HUES6 (cell line): ENCODE results near the gene TMEM132D.

ENCODE experiments used
- H3K27ac ChIP-seq: 2 replicates; pipeline ENCODE4 v1.7.0; 2013; ENCODE audit warnings: low read depth, mild to moderate bottlenecking, low read length, inconsistent platforms
- H3K27me3 ChIP-seq: 2 replicates; pipeline ENCODE4 v1.6.1; 2013; ENCODE audit warnings: low read length; ENCODE audit not compliant: control insufficient read depth, insufficient read depth
- H3K36me3 ChIP-seq: 2 replicates; pipeline ENCODE4 v1.6.1; 2013; ENCODE audit warnings: low read length; ENCODE audit not compliant: control insufficient read depth, insufficient read depth
- H3K4me1 ChIP-seq: 2 replicates; pipeline ENCODE4 v1.6.1; 2013; ENCODE audit warnings: low read length; ENCODE audit not compliant: control insufficient read depth, insufficient read depth
- H3K4me3 ChIP-seq: 2 replicates; pipeline ENCODE4 v1.5.1; 2013; ENCODE audit warnings: low read depth, low read length
- H3K9ac ChIP-seq: one replicate; pipeline ENCODE4 v1.6.1; 2013; ENCODE audit warnings: mild to moderate bottlenecking, low read length
- H3K9me3 ChIP-seq: 2 replicates; pipeline ENCODE4 v1.6.1; 2013; ENCODE audit warnings: low read depth, low read length; ENCODE audit not compliant: control insufficient read depth, insufficient read depth

The TMEM132D gene

DNA sequence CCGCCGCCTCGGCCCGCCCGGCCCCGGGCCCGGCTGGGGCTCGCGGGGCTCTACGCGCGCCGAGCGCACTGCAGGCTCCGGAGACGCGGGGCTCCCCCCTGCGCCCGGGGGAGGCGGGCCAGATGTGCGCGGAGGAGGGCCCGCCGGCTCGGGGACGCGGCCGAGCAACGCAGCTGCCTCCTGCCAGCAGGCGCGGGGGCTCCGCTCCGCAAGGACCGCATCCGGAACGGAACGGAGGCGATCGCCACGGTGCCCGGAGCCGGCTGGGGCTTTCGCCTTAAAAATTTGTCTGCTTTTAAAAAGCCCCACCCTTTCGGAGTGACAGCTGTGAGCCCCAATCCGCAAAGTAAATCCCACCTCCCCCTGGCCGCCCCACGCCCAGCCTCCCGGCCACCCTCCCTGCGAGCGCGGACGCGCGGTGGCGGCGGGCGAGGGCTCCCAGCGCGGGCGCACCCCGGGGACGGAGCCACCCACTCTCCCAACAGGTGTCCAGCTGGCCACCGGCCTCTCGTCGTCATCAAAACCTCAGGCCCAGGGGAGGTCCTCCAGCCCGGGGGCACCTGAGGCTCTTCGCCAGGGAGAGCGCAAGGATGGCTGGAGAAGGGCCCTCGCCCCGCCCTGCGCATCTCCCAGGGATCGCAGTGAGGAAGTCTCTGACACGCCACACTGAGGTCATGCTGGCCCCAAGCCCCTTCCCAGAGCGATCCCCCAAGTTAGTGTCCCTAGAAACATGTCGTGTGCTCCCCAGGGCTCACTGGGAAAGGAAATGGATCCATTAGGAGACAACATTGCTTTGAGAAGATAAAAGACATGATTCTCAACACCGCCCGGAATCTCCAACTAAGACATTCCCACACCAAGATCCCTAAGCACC is at the start of gene TMEM132D:
Gene TMEM132D, minus strand, starts transcription at position 70 of the 874 bp plus-strand sequence.
- Histone ChIP-seq H3K27ac (no peak within 1 kb of the TSS), H3K4me3 (peak within 1 kb of the TSS; percentile 69), H3K9me3 (no peaks in the 10 kb centered on the region), H3K4me1 (peaks cover 10% of the 10 kb centered on the region), H3K27me3 (peaks cover 87% of the 10 kb centered on the region), H3K36me3 (0 out of 2 replicates have a peak, but pooled peaks cover under 1% of the 10 kb centered on the region), H3K9ac (peak within 1 kb of the TSS; percentile 51)

DNA sequence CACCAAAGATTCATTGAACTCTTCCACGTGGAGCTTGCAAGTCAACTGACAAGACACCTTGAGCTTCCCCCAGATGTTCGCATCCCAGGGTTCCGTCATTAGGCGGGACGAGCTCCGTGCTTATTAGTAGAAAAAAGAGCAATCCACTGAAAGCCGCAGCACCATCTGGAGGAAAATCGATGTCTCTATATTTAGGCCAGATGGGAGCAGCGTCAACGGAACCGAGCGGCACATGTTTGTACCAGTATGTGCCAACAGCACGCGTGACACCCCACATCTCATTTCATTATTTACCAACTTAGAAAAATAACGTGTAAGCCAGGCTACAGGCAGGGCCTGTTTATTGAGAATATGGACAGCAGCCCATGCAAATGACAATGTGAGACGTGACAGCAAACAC is 45.8 kb upstream of the TMEM132D start:
- H3K36me3 ChIP-seq: no peaks in the 10 kb centered on the region
- H3K4me3 ChIP-seq: no peak overlapping the region
- peaks cover 33% of the 10 kb centered on the region for H3K27me3 ChIP-seq
- no peaks in the 10 kb centered on the region for H3K4me1 ChIP-seq
- no peak overlapping the region for H3K9ac ChIP-seq
- H3K27ac ChIP-seq: no peak overlapping the region
- H3K9me3 ChIP-seq: no peaks in the 10 kb centered on the region; the same call in 1 of the 2 replicates

DNA sequence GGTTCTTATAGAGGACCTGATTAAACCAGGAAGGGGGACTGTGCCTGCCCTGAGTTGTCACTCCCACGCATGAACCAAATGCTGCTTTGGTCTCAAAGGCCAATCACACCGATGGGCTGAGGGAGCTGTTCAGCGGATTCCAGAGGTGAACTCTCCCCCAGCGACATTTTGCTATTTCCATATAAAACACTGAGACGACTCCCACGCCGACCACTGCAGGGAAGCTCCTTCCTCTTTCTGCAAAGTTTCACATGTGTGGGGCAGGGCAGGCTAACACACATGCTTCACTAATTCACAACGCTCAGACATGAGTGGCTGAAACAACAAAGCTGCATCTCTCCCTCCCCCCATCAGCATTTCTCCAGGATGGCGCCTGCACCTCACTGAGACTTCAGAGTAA is 37.8 kb upstream of the TMEM132D start:
- Histone ChIP-seq H3K9me3 (no peaks in the 10 kb centered on the region), H3K27ac (no peak overlapping the region), H3K9ac (no peak overlapping the region), H3K27me3 (peaks cover 40% of the 10 kb centered on the region), H3K36me3 (no peaks in the 10 kb centered on the region), H3K4me1 (peaks cover 10% of the 10 kb centered on the region), H3K4me3 (no peak overlapping the region)

DNA sequence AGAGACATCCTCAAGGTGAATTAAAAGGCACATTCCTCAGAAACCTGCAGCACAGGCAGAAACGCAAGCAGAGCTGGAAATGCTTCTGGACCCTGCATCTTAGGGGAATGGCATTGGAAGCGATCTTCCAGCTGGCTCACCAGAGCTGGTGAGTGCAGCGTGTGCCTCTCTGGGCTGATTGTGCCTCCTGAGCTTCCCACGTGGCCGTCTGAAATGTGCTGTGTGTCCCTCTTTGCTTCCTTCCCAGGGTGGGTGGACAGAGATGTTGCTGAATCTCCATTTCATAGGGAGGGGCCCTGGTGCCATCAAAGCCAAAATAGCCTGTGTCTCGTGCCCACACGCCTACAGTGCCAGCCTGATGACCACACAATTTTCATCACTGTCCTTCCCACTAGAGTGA is 34.3 kb upstream of the TMEM132D start:
- Histone ChIP-seq H3K36me3 (no peaks in the 10 kb centered on the region), H3K9me3 (peaks cover 17% of the 10 kb centered on the region), H3K4me1 (peaks cover 10% of the 10 kb centered on the region), H3K4me3 (no peak overlapping the region), H3K27me3 (peaks cover 32% of the 10 kb centered on the region), H3K27ac (no peak overlapping the region), H3K9ac (no peak overlapping the region)

DNA sequence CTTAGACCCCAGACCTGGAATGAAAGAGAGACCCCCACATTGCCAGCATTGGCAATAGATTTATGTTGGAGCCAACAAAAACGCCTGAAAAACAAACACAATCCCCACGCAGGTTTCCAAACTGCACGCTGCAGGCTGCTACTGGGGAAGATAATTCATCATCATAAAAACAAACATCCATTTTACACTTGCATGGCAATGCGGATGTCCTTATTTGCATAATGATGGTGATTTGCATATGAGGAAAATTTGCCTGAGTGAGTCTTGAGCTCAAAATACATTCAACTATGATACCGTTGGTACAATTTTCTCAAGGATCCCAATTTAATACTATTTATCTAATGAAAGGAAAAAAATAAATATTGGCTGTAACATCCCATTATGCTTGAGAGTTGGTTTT is 33.6 kb upstream of the TMEM132D start:
- peaks cover 28% of the 10 kb centered on the region for H3K27me3 ChIP-seq
- no peak overlapping the region for H3K27ac ChIP-seq
- H3K4me3 ChIP-seq: no peak overlapping the region
- H3K9me3 ChIP-seq: peaks cover 17% of the 10 kb centered on the region
- H3K36me3 ChIP-seq: no peaks in the 10 kb centered on the region
- H3K9ac ChIP-seq: no peak overlapping the region
- peaks cover 10% of the 10 kb centered on the region for H3K4me1 ChIP-seq

DNA sequence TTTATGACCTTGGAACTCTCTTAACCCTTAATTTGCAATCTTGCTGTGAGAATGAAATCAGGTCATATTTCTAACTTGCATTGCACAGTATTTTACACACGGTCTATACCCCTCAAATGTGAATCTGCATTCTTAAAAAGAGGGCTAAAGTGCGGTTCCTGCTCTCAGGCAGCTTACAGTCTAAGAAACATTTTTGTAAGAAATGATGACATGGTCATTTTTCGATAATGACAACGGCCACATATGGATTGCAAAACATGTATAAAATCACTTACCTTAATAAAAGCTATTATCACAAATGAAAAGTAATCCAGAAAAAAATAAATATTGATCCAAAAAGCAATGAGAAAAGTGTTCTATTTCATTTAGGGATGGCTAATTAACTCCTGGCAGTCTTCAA is 24.8 kb upstream of the TMEM132D start:
- no peaks in the 10 kb centered on the region for H3K4me1 ChIP-seq
- H3K27me3 ChIP-seq: peaks cover 17% of the 10 kb centered on the region
- H3K9me3 ChIP-seq: peaks cover 1% of the 10 kb centered on the region
- no peak overlapping the region for H3K9ac ChIP-seq
- H3K4me3 ChIP-seq: no peak overlapping the region
- H3K36me3 ChIP-seq: no peaks in the 10 kb centered on the region
- no peak overlapping the region for H3K27ac ChIP-seq

DNA sequence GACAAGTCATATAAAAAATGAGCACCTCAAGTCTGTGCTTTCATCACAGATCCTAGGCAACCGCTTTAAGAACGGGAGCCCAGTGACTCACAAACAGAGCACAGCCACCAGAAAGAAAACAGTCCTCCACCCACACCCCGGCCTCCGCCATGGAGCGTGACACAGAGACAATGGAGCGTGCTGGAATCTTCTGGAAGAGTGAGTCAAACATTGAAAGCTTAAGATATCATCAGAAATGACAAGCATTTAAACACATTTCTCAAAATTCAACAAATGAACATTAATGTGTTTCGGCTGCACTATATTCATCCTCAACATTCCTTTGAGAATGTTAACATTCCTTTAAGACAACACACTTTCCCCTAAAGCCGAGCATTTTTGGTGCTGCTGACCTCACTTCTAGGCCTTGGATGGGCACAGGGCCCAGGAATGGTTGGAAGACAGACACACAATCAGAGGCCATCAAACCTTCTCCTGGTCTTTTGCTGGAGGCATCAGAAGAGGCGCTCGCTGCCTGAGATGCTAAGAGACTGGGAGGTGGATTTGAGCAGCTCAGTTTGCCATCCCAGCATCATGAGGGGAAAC is 23.6 kb upstream of the TMEM132D start:
- H3K27ac ChIP-seq: no peak overlapping the region
- no peaks in the 10 kb centered on the region for H3K36me3 ChIP-seq
- peaks cover 19% of the 10 kb centered on the region for H3K27me3 ChIP-seq
- no peak overlapping the region for H3K4me3 ChIP-seq
- no peaks in the 10 kb centered on the region for H3K9me3 ChIP-seq
- H3K9ac ChIP-seq: no peak overlapping the region
- no peaks in the 10 kb centered on the region for H3K4me1 ChIP-seq

DNA sequence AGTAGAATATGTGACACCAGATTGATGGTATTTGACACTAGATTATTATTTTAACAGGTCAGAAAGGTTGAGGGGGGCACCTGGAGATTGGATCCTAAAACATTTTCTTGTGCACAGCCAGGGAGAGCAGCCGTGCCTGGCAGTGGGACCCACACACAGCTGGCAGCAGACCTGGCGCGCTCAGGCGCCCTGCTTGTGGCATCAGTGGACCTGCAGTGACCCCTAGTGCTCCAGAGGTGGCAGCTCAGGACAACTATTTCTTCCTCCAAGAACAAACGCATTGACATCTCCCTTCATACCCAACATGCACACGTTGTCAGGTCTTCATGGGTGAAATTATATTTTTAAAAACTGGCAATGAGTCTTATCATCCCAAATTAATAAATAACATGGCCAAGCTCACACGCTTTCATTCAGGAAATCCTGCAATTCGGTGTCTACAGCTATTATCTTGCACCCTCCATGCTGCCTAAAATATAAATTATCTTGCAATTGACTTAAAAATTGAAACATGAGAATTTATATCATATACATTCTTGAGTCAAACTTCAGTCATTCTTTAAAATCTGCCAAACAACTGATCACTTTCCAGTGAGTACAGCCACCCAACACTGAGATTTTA is 7.7 kb upstream of the TMEM132D start:
- Histone ChIP-seq H3K9me3 (no peaks in the 10 kb centered on the region), H3K4me3 (no peak overlapping the region), H3K36me3 (no peaks in the 10 kb centered on the region), H3K4me1 (0 out of 2 replicates have a peak, but pooled peaks cover 4% of the 10 kb centered on the region), H3K27me3 (peaks cover 26% of the 10 kb centered on the region), H3K27ac (no peak overlapping the region), H3K9ac (no peak overlapping the region)

DNA sequence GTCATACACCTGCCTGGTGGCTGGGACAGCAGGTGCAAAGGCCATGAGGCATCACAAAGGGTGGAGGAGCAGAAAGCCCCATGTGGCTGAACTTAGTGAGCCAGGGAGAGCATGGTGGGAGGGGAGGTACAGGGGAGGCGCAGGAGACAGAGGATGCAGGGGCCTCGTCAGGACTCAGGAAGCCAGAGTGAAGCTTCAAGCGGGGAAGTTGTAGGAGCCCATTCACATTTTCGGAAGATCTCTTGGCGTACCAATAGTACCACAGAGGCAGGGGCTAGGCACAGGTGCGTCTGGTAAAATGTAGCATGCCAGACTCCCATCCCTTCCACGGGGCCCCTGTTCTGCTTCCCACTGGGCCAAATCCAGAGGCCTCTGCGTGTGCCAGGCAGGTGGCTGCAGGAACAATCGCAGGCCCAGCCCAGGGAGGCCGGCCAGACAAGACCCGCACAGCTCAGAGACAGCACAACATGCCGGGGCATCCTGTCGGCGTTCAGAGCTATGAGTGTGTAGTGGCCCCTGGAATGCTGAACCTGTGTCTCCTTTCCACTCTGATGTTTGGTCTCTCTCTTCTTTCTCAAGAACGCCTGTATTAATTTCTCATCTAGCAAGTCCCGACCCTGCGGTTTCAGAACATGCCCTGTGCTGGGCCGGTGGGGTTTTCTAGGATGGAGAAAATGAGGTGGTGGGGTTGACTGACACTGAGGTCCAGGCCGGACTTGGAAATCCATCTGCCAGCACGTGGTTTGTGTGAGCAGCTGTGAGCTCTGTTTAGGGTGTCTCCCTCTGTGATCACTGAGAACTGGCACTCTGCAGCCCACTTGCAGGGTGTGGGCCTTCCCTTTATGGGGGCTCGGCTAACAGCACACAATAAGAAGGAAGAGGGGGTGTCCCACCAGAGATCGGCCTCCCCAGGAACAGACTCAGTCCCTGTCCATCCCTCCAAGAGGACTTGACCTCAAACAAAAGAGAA is 5.5 kb upstream of the TMEM132D start:
- no peak overlapping the region for H3K9ac ChIP-seq
- peaks cover 48% of the 10 kb centered on the region for H3K27me3 ChIP-seq
- no peak overlapping the region for H3K4me3 ChIP-seq
- no peaks in the 10 kb centered on the region for H3K9me3 ChIP-seq
- no peak overlapping the region for H3K27ac ChIP-seq
- 0 out of 2 replicates have a peak, but pooled peaks cover 4% of the 10 kb centered on the region for H3K4me1 ChIP-seq
- H3K36me3 ChIP-seq: no peaks in the 10 kb centered on the region

DNA sequence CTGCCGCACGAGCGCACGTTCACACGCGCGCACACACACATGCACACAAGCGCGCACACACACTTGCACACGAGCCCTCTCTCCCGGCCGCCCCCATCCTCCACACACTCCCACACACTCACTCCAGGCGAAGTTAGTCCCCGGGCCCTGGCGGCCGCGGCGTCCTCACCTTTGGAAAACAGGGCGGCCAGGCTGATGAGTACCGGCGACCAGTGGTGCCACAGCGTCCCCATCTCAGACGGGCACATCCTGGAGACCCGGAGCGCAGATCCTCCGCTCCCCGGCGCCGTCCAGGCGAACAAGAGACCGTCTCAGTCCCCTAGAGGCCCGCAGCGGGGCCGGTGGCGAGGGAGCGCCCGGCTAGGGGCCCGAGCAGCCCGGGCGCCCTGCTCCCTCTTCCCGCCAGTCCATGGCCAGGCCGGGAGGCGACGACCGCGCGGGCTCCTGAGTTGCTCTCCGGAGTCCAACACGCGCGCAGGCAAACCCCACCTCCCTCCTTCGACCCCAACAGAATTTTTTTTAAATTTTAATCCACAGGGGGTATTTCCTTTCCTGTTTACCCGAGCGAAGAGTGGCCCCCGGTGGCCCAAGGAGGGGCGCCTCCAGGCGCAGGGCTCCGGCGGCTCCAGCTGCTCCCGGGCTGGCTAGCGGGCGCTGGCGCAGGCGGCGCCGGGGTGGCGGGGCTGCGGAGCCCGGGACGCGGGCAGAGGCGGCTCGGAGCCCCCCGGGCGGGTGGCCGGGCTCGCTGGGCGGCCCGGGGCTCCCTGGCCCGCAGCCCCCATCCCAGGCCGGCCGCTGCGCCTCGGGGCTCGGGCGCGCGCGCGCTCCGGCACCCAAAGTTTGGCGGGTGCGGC is 506 bp downstream of the TMEM132D start:
- H3K4me3 ChIP-seq: peak overlapping the region; percentile 69
- peaks cover 86% of the 10 kb centered on the region for H3K27me3 ChIP-seq
- no peaks in the 10 kb centered on the region for H3K9me3 ChIP-seq
- peak overlapping the region; percentile 51 for H3K9ac ChIP-seq
- 0 out of 2 replicates have a peak, but pooled peaks cover 3% of the 10 kb centered on the region for H3K36me3 ChIP-seq
- no peak overlapping the region for H3K27ac ChIP-seq
- H3K4me1 ChIP-seq: peaks cover 10% of the 10 kb centered on the region
